Skeletal muscle satellite cell (primary cell): ENCODE results near the gene HIVEP3.

Experiments used
- H3K27me3 ChIP-seq: 2 replicates; pipeline ENCODE4 v1.7.0; 2013; ENCODE audit warnings: low read length; ENCODE audit not compliant: control insufficient read depth, insufficient read depth
- H3K36me3 ChIP-seq: 2 replicates; pipeline ENCODE4 v1.7.0; 2013; ENCODE audit warnings: mild to moderate bottlenecking, control low read depth, low read length; ENCODE audit not compliant: insufficient read depth
- H3K4me1 ChIP-seq: 2 replicates; pipeline ENCODE4 v1.7.0; 2013; ENCODE audit warnings: low read length; ENCODE audit not compliant: control insufficient read depth, insufficient read depth
- H3K4me2 ChIP-seq: 2 replicates; pipeline ENCODE4 v1.7.0; 2013; ENCODE audit warnings: mild to moderate bottlenecking, low read length
- H3K4me3 ChIP-seq: 2 replicates; pipeline ENCODE4 v1.7.0; 2013; ENCODE audit warnings: low read length
- H3K9ac ChIP-seq: 2 replicates; pipeline ENCODE4 v1.7.0; 2013; ENCODE audit warnings: mild to moderate bottlenecking, low read depth, low read length, moderate library complexity
- H3K9me3 ChIP-seq: replicated peaks from 2 replicates; pipeline ENCODE4 v1.7.0; 2013; ENCODE audit warnings: mild to moderate bottlenecking, control low read depth, low read length

Gene HIVEP3

GRCh38 chr1:41670217-41670957 is 248.3 kb downstream of the HIVEP3 start:
- Histone ChIP-seq H3K9me3 (no peaks in the 10 kb centered on the region), H3K36me3 (no peaks in the 10 kb centered on the region), H3K4me1 (peaks cover 15% of the 10 kb centered on the region), H3K4me3 (no peak overlapping the region), H3K4me2 (peak overlapping the region; percentile 25), H3K27me3 (peaks cover 11% of the 10 kb centered on the region), H3K9ac (no peak overlapping the region)

GRCh38 chr1:41668967-41669366 is 249.8 kb downstream of the HIVEP3 start:
- Histone ChIP-seq H3K4me3 (no peak overlapping the region), H3K9ac (no peak overlapping the region), H3K4me1 (peaks cover 22% of the 10 kb centered on the region), H3K27me3 (peaks cover 7% of the 10 kb centered on the region), H3K36me3 (no peaks in the 10 kb centered on the region), H3K4me2 (no peak overlapping the region), H3K9me3 (no peaks in the 10 kb centered on the region)

- Histone ChIP-seq H3K4me2 (no peak overlapping the region), H3K27me3 (peaks cover 2% of the 10 kb centered on the region), H3K9ac (no peak overlapping the region), H3K9me3 (no peaks in the 10 kb centered on the region), H3K36me3 (no peaks in the 10 kb centered on the region), H3K4me1 (peaks cover 30% of the 10 kb centered on the region), H3K4me3 (no peak overlapping the region)
Measured at GRCh38 chr1:41668054-41668660, 250.6 kb downstream of the HIVEP3 start.

GRCh38 chr1:41666981-41667631 is 251.6 kb downstream of the HIVEP3 start:
- Histone ChIP-seq H3K9ac (no peak overlapping the region), H3K4me2 (no peak overlapping the region), H3K4me3 (no peak overlapping the region), H3K9me3 (no peaks in the 10 kb centered on the region), H3K36me3 (no peaks in the 10 kb centered on the region), H3K4me1 (peaks cover 34% of the 10 kb centered on the region), H3K27me3 (no peaks in the 10 kb centered on the region)

- Histone ChIP-seq H3K4me2 (no peak overlapping the region), H3K36me3 (no peaks in the 10 kb centered on the region), H3K27me3 (no peaks in the 10 kb centered on the region), H3K4me1 (peaks cover 35% of the 10 kb centered on the region), H3K9ac (no peak overlapping the region), H3K9me3 (no peaks in the 10 kb centered on the region), H3K4me3 (no peak overlapping the region)
Measured at GRCh38 chr1:41665962-41666917, 252.5 kb downstream of the HIVEP3 start.

- H3K4me3 ChIP-seq: no peak overlapping the region
- H3K9me3 ChIP-seq: no peaks in the 10 kb centered on the region
- H3K9ac ChIP-seq: no peak overlapping the region
- H3K4me2 ChIP-seq: no peak overlapping the region
- H3K4me1 ChIP-seq: peaks cover 29% of the 10 kb centered on the region
- H3K27me3 ChIP-seq: no peaks in the 10 kb centered on the region
- H3K36me3 ChIP-seq: no peaks in the 10 kb centered on the region
Measured at GRCh38 chr1:41664861-41665640, 253.7 kb downstream of the HIVEP3 start.

GRCh38 chr1:41663671-41664400 is 254.9 kb downstream of the HIVEP3 start:
- no peaks in the 10 kb centered on the region for H3K36me3 ChIP-seq
- H3K9me3 ChIP-seq: no peaks in the 10 kb centered on the region
- no peak overlapping the region for H3K9ac ChIP-seq
- H3K4me3 ChIP-seq: no peak overlapping the region
- H3K27me3 ChIP-seq: no peaks in the 10 kb centered on the region
- H3K4me2 ChIP-seq: no peak overlapping the region
- peaks cover 27% of the 10 kb centered on the region for H3K4me1 ChIP-seq

- Histone ChIP-seq H3K9me3 (no peaks in the 10 kb centered on the region), H3K9ac (peak overlapping the region; percentile 83), H3K4me1 (peaks cover 27% of the 10 kb centered on the region), H3K4me2 (peak overlapping the region; percentile 82), H3K27me3 (no peaks in the 10 kb centered on the region), H3K4me3 (peak overlapping the region; percentile 72), H3K36me3 (no peaks in the 10 kb centered on the region)
Measured at GRCh38 chr1:41662765-41663437, 255.8 kb downstream of the HIVEP3 start.

- H3K4me3 ChIP-seq: peak overlapping the region; percentile 73
- peaks cover 27% of the 10 kb centered on the region for H3K4me1 ChIP-seq
- H3K36me3 ChIP-seq: no peaks in the 10 kb centered on the region
- H3K27me3 ChIP-seq: no peaks in the 10 kb centered on the region
- H3K9ac ChIP-seq: peak overlapping the region; percentile 83
- peak overlapping the region; percentile 90 for H3K4me2 ChIP-seq
- H3K9me3 ChIP-seq: no peaks in the 10 kb centered on the region
Measured at GRCh38 chr1:41662061-41662764, 256.5 kb downstream of the HIVEP3 start.
